HFF-Myc (cell line): ENCODE measurements around the gene SPG21.
A peak's percentile ranks its signal among the peaks of the same experiment; 100 is the strongest.
"Not testable (repeated sequence)": the region's sequence is repeated elsewhere in the genome, so short reads cannot be mapped to it uniquely, and the experiment has no call there.

Experiments used
- DNase-seq: peaks from one replicate; pipeline ENCODE4 v3.0.0-alpha.2; 2011; ENCODE audit warnings: low read depth; ENCODE audit errors: extremely low read depth
- H3K4me3 ChIP-seq: replicated peaks from 2 replicates; pipeline ENCODE4 v1.5.1; 2011; ENCODE audit warnings: low read depth, mild to moderate bottlenecking, control low read depth, low read length
- TF ChIP-seq, protein P1 (sequence below): IDR thresholded peaks from 2 replicates; pipeline ENCODE4 v1.5.1; 2012; ENCODE audit warnings: mild to moderate bottlenecking, low read depth, low read length, control low read depth; ENCODE audit errors: missing control alignments

Gene SPG21

GRCh38 chr15:65021488-65021887 is 31.8 kb upstream of the SPG21 start:
- TF ChIP-seq, protein P1, sequence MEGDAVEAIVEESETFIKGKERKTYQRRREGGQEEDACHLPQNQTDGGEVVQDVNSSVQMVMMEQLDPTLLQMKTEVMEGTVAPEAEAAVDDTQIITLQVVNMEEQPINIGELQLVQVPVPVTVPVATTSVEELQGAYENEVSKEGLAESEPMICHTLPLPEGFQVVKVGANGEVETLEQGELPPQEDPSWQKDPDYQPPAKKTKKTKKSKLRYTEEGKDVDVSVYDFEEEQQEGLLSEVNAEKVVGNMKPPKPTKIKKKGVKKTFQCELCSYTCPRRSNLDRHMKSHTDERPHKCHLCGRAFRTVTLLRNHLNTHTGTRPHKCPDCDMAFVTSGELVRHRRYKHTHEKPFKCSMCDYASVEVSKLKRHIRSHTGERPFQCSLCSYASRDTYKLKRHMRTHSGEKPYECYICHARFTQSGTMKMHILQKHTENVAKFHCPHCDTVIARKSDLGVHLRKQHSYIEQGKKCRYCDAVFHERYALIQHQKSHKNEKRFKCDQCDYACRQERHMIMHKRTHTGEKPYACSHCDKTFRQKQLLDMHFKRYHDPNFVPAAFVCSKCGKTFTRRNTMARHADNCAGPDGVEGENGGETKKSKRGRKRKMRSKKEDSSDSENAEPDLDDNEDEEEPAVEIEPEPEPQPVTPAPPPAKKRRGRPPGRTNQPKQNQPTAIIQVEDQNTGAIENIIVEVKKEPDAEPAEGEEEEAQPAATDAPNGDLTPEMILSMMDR, result no peak
- DNase-seq, result no peak
- no peak overlapping the region for H3K4me3 ChIP-seq

DNA sequence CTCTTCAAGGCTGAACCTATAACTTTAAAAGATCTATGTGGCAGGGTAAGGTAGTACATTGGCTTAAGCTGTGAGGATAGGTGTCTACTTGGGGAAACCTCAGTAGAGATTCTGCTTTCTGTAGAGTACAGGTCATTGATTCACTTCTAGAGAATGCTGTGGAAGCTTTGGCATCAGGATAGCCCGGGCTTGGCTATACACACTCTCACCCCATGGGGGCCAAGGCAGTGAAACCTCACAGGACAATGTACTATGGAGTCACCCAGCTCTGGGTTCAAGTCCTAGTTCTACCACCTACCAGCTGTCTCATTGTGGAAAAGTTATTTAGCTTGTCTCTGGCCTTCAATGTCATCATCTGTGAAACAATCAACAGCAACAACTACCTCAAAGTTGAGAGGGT is 30.7 kb upstream of the SPG21 start:
- H3K4me3 ChIP-seq, result no peak overlapping the region
- no peak for DNase-seq
- TF ChIP-seq, protein P1, result no peak

- DNase-seq, H3K4me3 ChIP-seq: not testable (repeated sequence)
Observed at GRCh38 chr15:65011198-65011597, 21.5 kb upstream of the SPG21 start.

DNA sequence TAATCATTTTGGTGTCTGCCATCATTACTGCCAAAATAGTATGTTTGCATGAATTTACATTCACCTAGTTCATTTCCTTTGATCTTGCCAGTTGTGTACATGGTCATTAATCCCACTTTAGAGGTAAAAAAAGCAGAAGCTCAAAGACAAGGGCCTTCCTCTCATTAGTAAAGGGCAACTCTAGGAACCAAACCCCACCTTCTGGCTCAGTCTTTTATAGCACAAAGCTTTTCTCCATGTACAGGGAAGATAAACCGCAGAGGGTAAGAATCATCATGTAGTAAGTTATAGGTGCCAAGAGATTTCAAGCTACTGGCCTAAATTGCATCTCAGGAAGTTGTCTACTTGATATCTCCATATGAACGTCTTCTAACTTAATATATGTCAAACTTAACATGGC is 19.3 kb upstream of the SPG21 start:
- TF ChIP-seq, protein P1, result peak; percentile 3
- no peak overlapping the region for H3K4me3 ChIP-seq
- no peak for DNase-seq

GRCh38 chr15:65006876-65007275 is 17.2 kb upstream of the SPG21 start:
- TF ChIP-seq, protein P1, result no peak
- H3K4me3 ChIP-seq, result no peak overlapping the region
- DNase-seq, result no peak

- no peak for DNase-seq
Observed at GRCh38 chr15:65004993-65005392, 15.3 kb upstream of the SPG21 start.

GRCh38 chr15:64997745-64998375 is 8.1 kb upstream of the SPG21 start:
- TF ChIP-seq, protein P1, result no peak
- no peak overlapping the region for H3K4me3 ChIP-seq
- DNase-seq, result no peak

More at GRCh38 chr15:65004993-65005392, 15.3 kb upstream of the SPG21 start:
- TF ChIP-seq, protein P1, result no peak
- H3K4me3 ChIP-seq, result no peak overlapping the region
